ENCODE data around the gene MUC5AC. TPM values are rescaled to one million over a fixed set of nuclear protein-coding genes. Genes with fewer than 3 reads are reported as not detected.

The MUC5AC gene
- total RNA-seq, 2 donors from 2014 or later, result not detected

DNA sequence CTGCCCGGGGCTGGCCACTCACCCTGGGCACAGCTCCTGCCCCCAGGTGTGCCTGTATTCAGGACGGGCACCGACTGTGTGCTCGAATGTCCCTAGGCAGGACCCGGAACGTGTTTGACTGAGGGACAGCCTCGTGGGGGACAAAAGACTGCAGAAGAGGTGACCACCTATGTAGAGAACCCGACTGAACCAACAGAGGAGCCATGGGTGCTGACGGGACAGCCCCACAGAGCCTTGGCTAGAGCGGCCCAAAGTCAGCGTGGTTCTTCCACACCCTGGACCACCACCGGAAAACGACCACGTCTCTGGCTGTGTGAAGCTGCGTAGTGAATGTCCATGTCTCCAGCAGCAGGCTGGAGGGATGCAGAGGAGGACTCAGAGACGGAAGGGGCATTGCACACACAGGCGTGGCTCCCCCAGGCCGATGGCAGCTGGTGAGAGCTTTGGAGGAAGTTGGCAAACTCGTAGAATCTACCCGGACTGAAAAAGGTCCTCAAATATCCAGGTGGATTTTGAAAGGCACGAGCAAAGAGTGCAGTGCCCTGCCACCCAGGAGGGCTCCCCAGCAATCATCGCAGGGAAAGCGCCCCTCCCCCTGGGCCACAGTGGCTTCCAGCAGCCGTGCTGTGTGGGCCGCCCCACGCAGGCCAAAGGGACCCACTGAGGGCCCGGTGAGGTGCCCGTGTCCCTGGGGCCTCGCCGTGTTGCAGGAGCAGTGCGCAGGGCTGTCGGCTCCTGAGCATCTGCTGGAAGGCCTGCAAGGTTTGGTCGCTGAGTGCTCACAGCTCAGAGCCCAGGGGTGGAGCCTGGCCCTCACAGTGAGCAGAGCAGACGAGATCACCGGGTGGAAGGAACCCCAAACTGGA lies 47.6 kb downstream of the MUC5AC start:
- Histone ChIP-seq H3K9ac (ENCODE audit: extremely low read depth, low read length, poor library complexity, severe bottlenecking) (no peak overlapping the region), H3K4me1 (ENCODE audit: control insufficient read depth, insufficient read depth, low read length) (no peaks in the 10 kb centered on the region), H3K4me3 (ENCODE audit: low read length) (no peak overlapping the region), H3K27me3 (ENCODE audit: control insufficient read depth, insufficient read depth, low read length, poor library complexity, severe bottlenecking) (no peaks in the 10 kb centered on the region), H3K9me3 (ENCODE audit: control insufficient read depth, low read length) (peaks cover 3% of the 10 kb centered on the region), H3K27ac (ENCODE audit: low read depth, low read length) (no peak overlapping the region), H3K36me3 (ENCODE audit: control insufficient read depth, insufficient read depth, low read length) (no peaks in the 10 kb centered on the region)
- Mint-ChIP-seq H3K27ac (no peak overlapping the region), H3K9me3 (peaks cover 13% of the 10 kb centered on the region), H3K4me1 (no peaks in the 10 kb centered on the region), H3K36me3 (ENCODE audit: low read depth) (no peaks in the 10 kb centered on the region), H3K4me3 (no peak overlapping the region), H3K27me3 (ENCODE audit: insufficient read depth) (no peaks in the 10 kb centered on the region)
- DNase-seq, result peak; percentile 39
- WGBS, 2 experiments (ENCODE audit: insufficient coverage in 1 of 2, insufficient read length in 1 of 2), result 87 to 90% methylated on average over 26 to 35 of the region's 35 CpGs
- TF ChIP-seq, protein P1, sequence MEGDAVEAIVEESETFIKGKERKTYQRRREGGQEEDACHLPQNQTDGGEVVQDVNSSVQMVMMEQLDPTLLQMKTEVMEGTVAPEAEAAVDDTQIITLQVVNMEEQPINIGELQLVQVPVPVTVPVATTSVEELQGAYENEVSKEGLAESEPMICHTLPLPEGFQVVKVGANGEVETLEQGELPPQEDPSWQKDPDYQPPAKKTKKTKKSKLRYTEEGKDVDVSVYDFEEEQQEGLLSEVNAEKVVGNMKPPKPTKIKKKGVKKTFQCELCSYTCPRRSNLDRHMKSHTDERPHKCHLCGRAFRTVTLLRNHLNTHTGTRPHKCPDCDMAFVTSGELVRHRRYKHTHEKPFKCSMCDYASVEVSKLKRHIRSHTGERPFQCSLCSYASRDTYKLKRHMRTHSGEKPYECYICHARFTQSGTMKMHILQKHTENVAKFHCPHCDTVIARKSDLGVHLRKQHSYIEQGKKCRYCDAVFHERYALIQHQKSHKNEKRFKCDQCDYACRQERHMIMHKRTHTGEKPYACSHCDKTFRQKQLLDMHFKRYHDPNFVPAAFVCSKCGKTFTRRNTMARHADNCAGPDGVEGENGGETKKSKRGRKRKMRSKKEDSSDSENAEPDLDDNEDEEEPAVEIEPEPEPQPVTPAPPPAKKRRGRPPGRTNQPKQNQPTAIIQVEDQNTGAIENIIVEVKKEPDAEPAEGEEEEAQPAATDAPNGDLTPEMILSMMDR (conservative IDR thresholded peaks at IDR 0.05), result no peak

DNA sequence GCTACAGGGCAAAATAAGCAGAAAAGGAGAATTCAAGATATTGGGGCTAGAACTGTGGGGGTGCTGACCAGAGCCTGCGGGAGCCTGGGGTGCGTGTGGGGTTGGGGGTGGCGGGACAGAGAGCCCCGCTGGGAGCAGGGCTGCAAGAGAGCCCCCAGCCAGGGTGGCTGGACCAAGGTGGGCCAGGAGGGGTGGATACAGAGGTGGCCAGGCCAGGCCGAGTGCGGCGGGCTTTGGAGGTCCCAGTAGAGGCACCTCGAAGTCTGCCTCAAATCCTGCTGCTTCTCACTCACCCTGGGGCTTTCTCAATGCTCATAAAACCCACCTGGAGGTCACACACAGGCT lies 48.2 kb downstream of the MUC5AC start:
- Histone ChIP-seq H3K27me3 (ENCODE audit: control insufficient read depth, insufficient read depth, low read length, poor library complexity, severe bottlenecking) (no peaks in the 10 kb centered on the region), H3K27ac (ENCODE audit: low read depth, low read length) (no peak overlapping the region), H3K36me3 (ENCODE audit: control insufficient read depth, insufficient read depth, low read length) (no peaks in the 10 kb centered on the region), H3K4me3 (ENCODE audit: low read length) (no peak overlapping the region), H3K9me3 (ENCODE audit: control insufficient read depth, low read length) (peaks cover 6% of the 10 kb centered on the region), H3K9ac (ENCODE audit: extremely low read depth, low read length, poor library complexity, severe bottlenecking) (no peak overlapping the region), H3K4me1 (ENCODE audit: control insufficient read depth, insufficient read depth, low read length) (no peaks in the 10 kb centered on the region)
- Mint-ChIP-seq H3K9me3 (peaks cover 18% of the 10 kb centered on the region), H3K27me3 (ENCODE audit: insufficient read depth) (peaks cover 1% of the 10 kb centered on the region), H3K27ac (no peak overlapping the region), H3K36me3 (ENCODE audit: low read depth) (no peaks in the 10 kb centered on the region), H3K4me3 (no peak overlapping the region), H3K4me1 (no peaks in the 10 kb centered on the region)
- 94 to 100% methylated on average over 5 to 8 of the region's 8 CpGs for WGBS, 2 experiments (ENCODE audit: insufficient coverage in 1 of 2, insufficient read length in 1 of 2)
- no peak for DNase-seq
- TF ChIP-seq, protein P1 (conservative IDR thresholded peaks at IDR 0.05), result no peak

- no peak overlapping the region for H3K27ac ChIP-seq (ENCODE audit: low read depth, low read length)
- H3K9me3 ChIP-seq (ENCODE audit: control insufficient read depth, low read length), result peaks cover 10% of the 10 kb centered on the region
- 89 to 94% methylated on average over 21 to 38 of the region's 38 CpGs for WGBS, 2 experiments (ENCODE audit: insufficient coverage in 1 of 2, insufficient read length in 1 of 2)
- Mint-ChIP-seq H3K4me3 (no peak overlapping the region), H3K9me3 (peaks cover 25% of the 10 kb centered on the region), H3K27me3 (ENCODE audit: insufficient read depth) (peaks cover 8% of the 10 kb centered on the region), H3K4me1 (no peaks in the 10 kb centered on the region), H3K27ac (no peak overlapping the region), H3K36me3 (ENCODE audit: low read depth) (no peaks in the 10 kb centered on the region)
- H3K9ac ChIP-seq (ENCODE audit: extremely low read depth, low read length, poor library complexity, severe bottlenecking), result no peak overlapping the region
- H3K27me3 ChIP-seq (ENCODE audit: control insufficient read depth, insufficient read depth, low read length, poor library complexity, severe bottlenecking), result no peaks in the 10 kb centered on the region
- H3K36me3 ChIP-seq (ENCODE audit: control insufficient read depth, insufficient read depth, low read length), result no peaks in the 10 kb centered on the region
- TF ChIP-seq, protein P1 (conservative IDR thresholded peaks at IDR 0.05), result no peak
- peak; percentile 38 for DNase-seq
- no peak overlapping the region for H3K4me3 ChIP-seq (ENCODE audit: low read length)
- no peaks in the 10 kb centered on the region for H3K4me1 ChIP-seq (ENCODE audit: control insufficient read depth, insufficient read depth, low read length)
Observed at GRCh38 chr11:1206391-1207271, 48.9 kb downstream of the MUC5AC start.
